NT2/D1 (cell line): ENCODE results near the gene DYSF.

Experiments
- YY1 ChIP-seq: IDR thresholded peaks from 2 replicates; pipeline ENCODE4 v1.6.1; 2011; ENCODE audit not compliant: insufficient read length, insufficient read depth
- ZNF274 ChIP-seq: IDR thresholded peaks from 2 replicates; pipeline ENCODE4 v1.6.1; 2011; ENCODE audit warnings: mild to moderate bottlenecking, low read depth, low read length

DNA sequence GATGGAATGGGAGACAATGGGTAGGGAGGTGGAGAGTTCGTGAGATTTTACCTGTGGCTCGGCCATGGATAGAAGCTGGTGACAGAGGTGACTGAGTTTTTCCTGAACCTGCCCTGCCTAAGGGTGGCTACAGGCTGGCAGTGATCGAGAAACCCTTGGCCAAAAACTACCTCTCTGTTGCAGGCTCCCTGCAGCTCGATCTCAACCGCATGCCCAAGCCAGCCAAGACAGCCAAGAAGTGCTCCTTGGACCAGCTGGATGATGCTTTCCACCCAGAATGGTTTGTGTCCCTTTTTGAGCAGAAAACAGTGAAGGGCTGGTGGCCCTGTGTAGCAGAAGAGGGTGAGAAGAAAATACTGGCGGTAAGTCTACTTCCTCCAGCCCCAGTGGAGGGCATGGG is 225.5 kb downstream of the DYSF start:
- no peak for TF ChIP-seq YY1
- TF ChIP-seq ZNF274: no peak
